ENCODE data around the gene MUCL3. TPM values are rescaled to one million over a fixed set of nuclear protein-coding genes. Genes with fewer than 3 reads are reported as not detected.

The MUCL3 gene
- total RNA-seq, 1 experiment from 2014 or later, result not detected

DNA sequence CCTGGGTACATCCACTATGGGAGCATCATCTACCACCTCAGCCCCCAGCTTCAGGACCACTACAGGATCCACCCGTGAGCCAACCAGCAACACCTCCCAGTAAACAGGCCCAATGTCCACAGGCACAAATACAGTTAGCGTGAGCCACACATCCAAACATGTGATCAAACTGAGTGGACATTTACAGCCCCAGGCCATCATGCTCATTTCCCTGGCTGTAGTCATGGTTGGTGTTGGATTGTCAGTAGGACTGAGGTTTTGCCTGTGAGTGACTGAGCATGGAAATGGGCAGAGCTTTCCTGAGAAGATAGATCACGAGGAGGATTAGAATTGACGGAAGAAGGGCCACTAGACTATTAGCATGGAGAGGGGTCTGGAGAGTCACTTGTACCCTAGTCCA, 32.0 kb downstream of the MUCL3 start:
- Histone ChIP-seq H3K27me3 (replicated peaks; ENCODE audit: control insufficient read depth, insufficient read depth, low read length) (no peaks in the 10 kb centered on the region), H3K36me3 (ENCODE audit: control insufficient read depth, insufficient read depth, low read length) (no peaks in the 10 kb centered on the region), H3K4me1 (no peaks in the 10 kb centered on the region), H3K9me3 (no peaks in the 10 kb centered on the region), H3K4me3 (ENCODE audit: low read depth, low read length) (no peak overlapping the region)
- CTCF ChIA-PET, result no interaction called here
- H3K9me3 Mint-ChIP-seq (ENCODE audit: unreplicated experiment), result no peaks in the 10 kb centered on the region
- TF ChIP-seq, protein P1, sequence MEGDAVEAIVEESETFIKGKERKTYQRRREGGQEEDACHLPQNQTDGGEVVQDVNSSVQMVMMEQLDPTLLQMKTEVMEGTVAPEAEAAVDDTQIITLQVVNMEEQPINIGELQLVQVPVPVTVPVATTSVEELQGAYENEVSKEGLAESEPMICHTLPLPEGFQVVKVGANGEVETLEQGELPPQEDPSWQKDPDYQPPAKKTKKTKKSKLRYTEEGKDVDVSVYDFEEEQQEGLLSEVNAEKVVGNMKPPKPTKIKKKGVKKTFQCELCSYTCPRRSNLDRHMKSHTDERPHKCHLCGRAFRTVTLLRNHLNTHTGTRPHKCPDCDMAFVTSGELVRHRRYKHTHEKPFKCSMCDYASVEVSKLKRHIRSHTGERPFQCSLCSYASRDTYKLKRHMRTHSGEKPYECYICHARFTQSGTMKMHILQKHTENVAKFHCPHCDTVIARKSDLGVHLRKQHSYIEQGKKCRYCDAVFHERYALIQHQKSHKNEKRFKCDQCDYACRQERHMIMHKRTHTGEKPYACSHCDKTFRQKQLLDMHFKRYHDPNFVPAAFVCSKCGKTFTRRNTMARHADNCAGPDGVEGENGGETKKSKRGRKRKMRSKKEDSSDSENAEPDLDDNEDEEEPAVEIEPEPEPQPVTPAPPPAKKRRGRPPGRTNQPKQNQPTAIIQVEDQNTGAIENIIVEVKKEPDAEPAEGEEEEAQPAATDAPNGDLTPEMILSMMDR (IDR thresholded peaks at IDR 0.05; ENCODE audit: insufficient read depth in 1 of 2, low read depth in 1 of 2, low read length in 1 of 2, severe bottlenecking in 1 of 2, unreplicated experiment in 1 of 2), result no peak
- H3K27ac Mint-ChIP-seq (ENCODE audit: unreplicated experiment), result no peak overlapping the region
- no peaks in the 10 kb centered on the region for H3K27me3 Mint-ChIP-seq (ENCODE audit: insufficient read depth, unreplicated experiment)
- intact Hi-C loops (cut with micrococcal nuclease; ENCODE audit: unreplicated experiment), result no loop called here
- no TSS peak for BruUV-seq (replicated peaks)
- no peaks in the 10 kb centered on the region for H3K4me1 Mint-ChIP-seq (ENCODE audit: low read depth, unreplicated experiment)
- no peaks in the 10 kb centered on the region for H3K36me3 Mint-ChIP-seq (ENCODE audit: insufficient read depth, unreplicated experiment)
- POLR2A ChIA-PET, result no interaction called here
- H3K4me3 Mint-ChIP-seq (ENCODE audit: unreplicated experiment), result no peak overlapping the region
- DNase-seq, result no peak

DNA sequence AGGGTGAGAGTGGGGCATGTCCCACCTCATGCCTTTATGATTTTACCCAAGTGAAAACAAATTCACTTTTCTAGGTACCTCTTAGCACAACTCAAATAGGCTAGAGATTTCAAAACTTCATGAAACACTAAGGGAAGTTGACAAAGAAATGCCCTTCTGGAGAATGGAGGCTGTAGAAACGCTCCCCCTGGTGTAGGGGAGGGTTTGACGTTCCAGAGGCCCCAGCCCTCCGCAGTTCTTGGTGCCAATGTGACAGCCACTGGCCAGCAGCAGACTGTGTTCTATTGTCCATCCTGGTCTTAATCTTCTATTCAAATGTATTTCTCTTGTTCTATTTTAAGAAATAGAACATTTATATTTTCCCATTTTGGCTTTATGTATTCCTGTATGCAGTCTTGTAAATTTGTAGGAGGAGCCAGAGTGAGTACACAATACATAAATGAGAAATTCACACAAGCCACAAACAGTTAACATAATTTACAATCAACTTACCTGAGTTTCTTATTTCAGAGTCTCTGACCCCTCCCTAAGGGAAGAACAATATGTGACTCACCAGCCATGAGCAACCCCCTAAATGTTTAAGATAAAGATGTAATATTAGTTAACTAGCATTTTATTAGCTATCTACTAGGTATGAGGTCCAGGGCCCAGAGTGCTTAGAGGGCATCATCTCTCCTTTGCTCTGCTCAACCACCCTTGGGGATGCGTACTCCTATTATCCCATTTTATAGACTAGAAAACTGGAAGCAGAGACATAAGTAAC, 33.9 kb downstream of the MUCL3 start:
- TF ChIP-seq, protein P1 (IDR thresholded peaks at IDR 0.05; ENCODE audit: insufficient read depth in 1 of 2, low read depth in 1 of 2, low read length in 1 of 2, severe bottlenecking in 1 of 2, unreplicated experiment in 1 of 2), result no peak
- no TSS peak for BruUV-seq (replicated peaks)
- Mint-ChIP-seq H3K9me3 (ENCODE audit: unreplicated experiment) (no peaks in the 10 kb centered on the region), H3K4me3 (ENCODE audit: unreplicated experiment) (no peak overlapping the region), H3K27me3 (ENCODE audit: insufficient read depth, unreplicated experiment) (peaks cover 4% of the 10 kb centered on the region), H3K27ac (ENCODE audit: unreplicated experiment) (no peak overlapping the region), H3K4me1 (ENCODE audit: low read depth, unreplicated experiment) (no peaks in the 10 kb centered on the region), H3K36me3 (ENCODE audit: insufficient read depth, unreplicated experiment) (no peaks in the 10 kb centered on the region)
- Histone ChIP-seq H3K4me1 (no peaks in the 10 kb centered on the region), H3K4me3 (ENCODE audit: low read depth, low read length) (no peak overlapping the region), H3K9me3 (no peaks in the 10 kb centered on the region), H3K27me3 (replicated peaks; ENCODE audit: control insufficient read depth, insufficient read depth, low read length) (no peaks in the 10 kb centered on the region), H3K36me3 (ENCODE audit: control insufficient read depth, insufficient read depth, low read length) (no peaks in the 10 kb centered on the region)
- ChIA-PET CTCF (no interaction called here), POLR2A (no interaction called here)
- intact Hi-C loops (cut with micrococcal nuclease; ENCODE audit: unreplicated experiment), result loop anchor here (2.0 kb wide), 1 partner anchor 60 kb away; the partner anchor contains the start of gene VARS2
- DNase-seq, result peak in 1 of 2 experiments; percentile 18

DNA sequence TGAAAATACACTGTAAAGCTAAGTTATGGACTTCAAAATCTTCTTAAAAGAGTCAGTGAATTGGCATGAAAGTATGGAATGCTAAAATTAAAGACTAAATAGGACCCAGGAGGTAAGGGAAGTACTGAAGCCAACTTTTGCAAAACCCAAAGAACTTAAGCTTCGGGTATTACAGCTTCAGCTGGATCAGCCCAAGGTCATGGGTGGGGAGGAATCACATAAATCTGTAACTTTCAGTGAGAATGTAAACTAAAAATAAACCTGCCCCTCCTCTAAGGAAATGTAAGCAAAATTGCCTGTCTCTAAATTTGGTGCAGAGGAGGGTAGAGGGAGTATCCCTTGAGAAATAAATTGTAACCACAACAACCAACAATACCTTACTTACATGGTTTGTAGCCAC, 38.4 kb downstream of the MUCL3 start:
- POLR2A ChIA-PET, result no interaction called here
- H3K4me1 Mint-ChIP-seq (ENCODE audit: low read depth, unreplicated experiment), result peaks cover 7% of the 10 kb centered on the region
- TF ChIP-seq, protein P1 (IDR thresholded peaks at IDR 0.05; ENCODE audit: insufficient read depth in 1 of 2, low read depth in 1 of 2, low read length in 1 of 2, severe bottlenecking in 1 of 2, unreplicated experiment in 1 of 2), result no peak

More for the DNA sequence above, 38.4 kb downstream of the MUCL3 start:
- CTCF ChIA-PET, result no interaction called here
- Histone ChIP-seq H3K4me3 (ENCODE audit: low read depth, low read length) (no peak overlapping the region), H3K27me3 (replicated peaks; ENCODE audit: control insufficient read depth, insufficient read depth, low read length) (no peaks in the 10 kb centered on the region), H3K4me1 (peaks cover 6% of the 10 kb centered on the region; the same call in 1 of the 2 replicates), H3K36me3 (ENCODE audit: control insufficient read depth, insufficient read depth, low read length) (no peaks in the 10 kb centered on the region), H3K9me3 (no peaks in the 10 kb centered on the region)
- intact Hi-C loops (cut with micrococcal nuclease; ENCODE audit: unreplicated experiment), result no loop called here
- Mint-ChIP-seq H3K4me3 (ENCODE audit: unreplicated experiment) (no peak overlapping the region), H3K36me3 (ENCODE audit: insufficient read depth, unreplicated experiment) (no peaks in the 10 kb centered on the region), H3K27me3 (ENCODE audit: insufficient read depth, unreplicated experiment) (peaks cover 4% of the 10 kb centered on the region), H3K27ac (ENCODE audit: unreplicated experiment) (no peak overlapping the region), H3K9me3 (ENCODE audit: unreplicated experiment) (no peaks in the 10 kb centered on the region)
- DNase-seq, result no peak
- BruUV-seq (replicated peaks), result no TSS peak

Measured in Caco-2 (cell line).